HL-60/S4 treated with phorbol 12-myristate 13-acetate at 8.2 ng/mL for 4 days and 3 days (cell line): ENCODE results near the gene SLC25A14.

ENCODE experiments used
- in situ Hi-C: fragments of 300-500 bp; cut with MboI; formaldehyde crosslinking; loops from 2 replicates; pipeline ENCODE4 v1.15.0; 2022; ENCODE audit warnings: low sequenced_read_pairs

Gene SLC25A14

DNA sequence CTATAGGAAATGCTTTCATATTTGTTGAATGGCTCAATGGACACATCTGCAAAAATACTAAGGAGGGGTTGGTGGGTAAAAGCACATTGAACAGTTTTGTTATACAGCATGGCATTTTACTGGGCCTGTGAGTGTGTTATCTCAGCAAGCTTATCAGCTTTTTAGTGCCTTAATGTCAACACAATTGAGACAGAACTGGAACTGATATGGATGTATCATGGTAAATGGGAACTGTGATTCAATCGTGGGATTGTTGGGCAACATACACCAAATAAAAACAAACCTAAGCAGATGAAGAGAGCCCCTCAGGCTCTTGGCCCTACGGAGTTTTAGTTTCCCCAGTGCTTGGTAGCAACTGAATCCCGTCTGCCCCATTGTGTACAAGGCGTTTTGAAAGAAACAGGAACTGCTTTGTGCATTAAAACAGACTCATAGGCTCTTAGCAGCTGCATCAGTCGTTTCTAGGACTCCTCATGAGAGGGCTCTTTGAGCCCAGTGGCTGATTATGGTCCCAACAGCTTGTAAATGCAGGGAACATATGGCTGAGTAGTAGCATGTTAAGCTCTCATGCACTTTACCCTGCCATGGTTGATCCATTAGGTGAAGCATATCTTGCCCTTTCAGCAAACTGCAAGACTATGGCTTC is 38.4 kb downstream of the SLC25A14 start:
- in situ Hi-C loops, result no loop called here

DNA sequence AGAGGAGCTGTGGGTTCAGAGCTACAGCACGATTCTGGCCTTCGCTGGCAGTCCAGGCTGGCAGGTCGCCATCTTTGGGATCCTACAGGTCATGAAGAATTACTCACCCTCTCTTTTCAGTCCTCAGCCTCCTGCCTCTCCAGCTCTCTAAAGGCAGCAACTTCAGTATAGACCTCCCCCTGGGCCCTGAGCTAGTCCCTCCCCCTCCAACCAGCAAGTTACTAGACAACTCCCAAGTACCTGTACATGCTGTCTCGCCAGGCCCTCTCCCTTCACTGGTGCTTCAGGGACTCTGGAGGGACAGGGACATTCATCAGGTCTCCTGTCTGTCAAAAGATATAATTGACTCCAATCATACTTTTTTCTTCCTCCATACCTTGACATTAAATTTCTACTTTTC is 45.8 kb downstream of the SLC25A14 start, which contains the start of gene GPR119:
Gene GPR119, minus strand, starts transcription at position 155 of the 400 bp plus-strand sequence. CDS start 227 bp downstream, outside the sequence.
- in situ Hi-C loops, result no loop called here

DNA sequence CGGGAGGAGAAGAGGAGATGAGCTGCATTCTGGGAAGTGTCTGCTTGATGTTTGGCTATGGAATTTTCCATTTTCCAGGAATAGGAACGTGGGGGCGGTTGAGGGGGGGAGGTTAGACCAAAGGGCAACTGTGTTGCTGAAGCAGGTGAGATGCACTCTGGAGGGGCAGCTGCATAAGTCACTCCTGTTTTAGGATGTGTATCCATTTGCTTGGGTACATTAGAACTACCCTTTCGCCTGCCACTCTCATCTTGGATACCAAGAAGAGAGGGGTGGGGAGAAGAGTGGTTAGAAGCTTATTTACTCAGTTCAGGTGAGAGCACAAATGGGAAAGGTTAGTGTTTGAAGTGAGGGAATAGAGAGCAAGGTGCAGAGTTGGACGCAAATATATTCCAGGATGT is 46.7 kb downstream of the SLC25A14 start:
- in situ Hi-C loops, result no loop called here

DNA sequence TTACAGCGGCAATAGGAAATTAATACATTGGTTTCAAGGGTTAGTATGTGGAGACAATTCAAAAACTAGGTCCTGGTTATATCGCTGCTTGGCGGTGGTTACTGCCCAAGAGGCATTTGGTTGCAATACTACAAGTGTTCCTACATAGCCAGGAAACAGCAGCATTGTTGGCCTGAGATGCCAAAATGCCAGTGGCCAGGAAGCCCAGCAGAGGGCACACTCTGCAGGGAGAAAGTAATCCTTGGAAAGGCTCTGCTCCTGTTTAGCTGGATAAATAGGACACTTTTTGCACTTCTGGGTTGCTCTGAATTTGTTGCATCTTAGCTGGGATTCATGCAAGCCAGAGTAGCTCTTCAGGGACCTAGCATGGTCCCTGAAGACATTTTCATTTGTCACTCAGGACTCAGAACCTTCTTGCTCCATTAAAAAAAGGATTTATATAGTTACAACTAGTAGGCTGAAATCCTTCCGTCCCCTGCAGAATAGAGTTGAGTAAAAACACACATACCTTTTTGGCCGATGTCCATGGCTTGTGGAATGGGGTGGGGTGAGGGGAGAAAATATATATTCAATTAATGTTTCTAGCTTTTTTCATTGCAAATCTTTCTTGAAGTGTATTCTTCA is 53.8 kb downstream of the SLC25A14 start:
- in situ Hi-C loops, result no loop called here

DNA sequence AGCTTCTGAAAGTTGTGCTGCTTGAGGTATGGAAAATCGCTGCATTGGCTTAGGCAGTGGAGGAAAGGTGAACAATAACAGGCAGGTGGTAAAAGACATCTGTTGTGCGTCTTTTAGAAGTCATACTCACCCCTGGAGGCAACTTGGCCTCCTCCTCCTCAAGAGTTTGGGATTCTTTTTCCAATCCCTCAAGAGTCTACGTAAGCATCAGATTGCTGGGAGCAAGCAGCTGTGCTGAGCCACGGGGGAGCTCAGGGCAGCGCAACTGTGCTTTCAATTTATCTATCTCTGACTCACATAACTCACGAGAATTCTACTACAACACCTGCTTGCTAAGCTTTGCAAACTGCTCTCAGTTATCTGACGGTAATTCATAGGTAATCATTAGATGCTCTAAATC is 55.6 kb downstream of the SLC25A14 start:
- in situ Hi-C loops, result no loop called here

DNA sequence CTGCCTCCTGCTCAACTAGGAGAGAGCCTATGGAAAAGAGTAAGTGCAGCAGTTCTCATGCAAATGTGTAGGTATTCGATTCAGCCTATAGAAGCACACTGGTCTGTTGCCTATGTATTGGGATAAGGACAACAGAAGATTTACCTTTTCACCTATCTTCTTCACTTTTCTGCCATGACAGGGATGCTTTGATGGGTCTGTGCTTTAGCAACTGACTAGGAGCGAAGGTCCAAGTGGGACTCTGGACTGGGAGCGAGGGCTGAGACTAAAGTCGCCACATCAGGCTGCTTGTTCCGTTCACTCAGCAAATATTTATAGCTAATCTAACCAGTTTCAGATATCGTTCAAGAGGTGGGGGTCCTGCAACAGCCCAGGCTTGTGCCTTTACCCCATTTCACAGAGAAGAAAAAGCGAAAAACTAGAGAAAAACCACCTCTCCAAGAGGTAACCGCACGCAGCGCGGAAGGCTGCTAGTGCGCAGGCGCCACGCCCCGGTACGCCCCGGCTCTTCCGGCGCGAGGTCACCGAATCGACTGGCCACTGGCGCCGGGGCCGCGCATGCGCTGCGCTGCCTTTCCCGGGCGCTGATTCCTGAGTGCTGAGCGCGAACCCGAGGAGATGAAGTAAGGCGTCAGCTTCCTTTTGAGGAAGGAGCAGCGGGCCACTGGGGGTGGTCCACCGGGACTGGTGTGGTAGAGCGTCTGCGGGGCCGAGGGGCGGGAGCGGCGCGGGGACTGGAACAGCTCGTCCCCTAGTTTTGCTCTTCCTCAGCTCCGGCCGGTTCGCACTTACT is 61.9 kb downstream of the SLC25A14 start, which contains the start of gene RBMX2:
Gene RBMX2, plus strand, starts transcription at position 573 of the 793 bp plus-strand sequence. Its CDS starts 46 bp downstream, at position 619.
- in situ Hi-C loops, result no loop called here

DNA sequence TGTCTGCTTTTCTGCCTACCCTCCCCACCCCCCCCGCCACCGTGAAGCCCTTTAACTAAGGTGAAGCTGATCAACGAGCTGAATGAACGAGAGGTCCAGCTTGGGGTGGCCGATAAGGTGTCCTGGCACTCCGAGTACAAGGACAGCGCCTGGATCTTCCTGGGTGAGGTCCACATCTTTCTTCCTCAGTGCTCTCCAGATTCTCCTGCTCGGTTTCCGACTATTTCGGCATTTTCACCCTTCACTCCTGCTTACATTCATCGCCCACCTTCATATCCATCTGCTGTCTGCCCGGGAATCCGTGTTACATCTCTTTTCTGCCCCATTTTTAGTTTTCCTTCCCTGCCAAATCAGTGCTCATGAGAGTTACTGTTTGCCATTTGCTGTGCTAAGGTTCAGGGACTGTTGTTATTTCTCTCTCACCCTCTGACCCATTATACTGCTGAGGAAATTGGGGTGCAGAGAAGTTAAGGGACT is 62.5 kb downstream of the SLC25A14 start:
- in situ Hi-C loops, result no loop called here

DNA sequence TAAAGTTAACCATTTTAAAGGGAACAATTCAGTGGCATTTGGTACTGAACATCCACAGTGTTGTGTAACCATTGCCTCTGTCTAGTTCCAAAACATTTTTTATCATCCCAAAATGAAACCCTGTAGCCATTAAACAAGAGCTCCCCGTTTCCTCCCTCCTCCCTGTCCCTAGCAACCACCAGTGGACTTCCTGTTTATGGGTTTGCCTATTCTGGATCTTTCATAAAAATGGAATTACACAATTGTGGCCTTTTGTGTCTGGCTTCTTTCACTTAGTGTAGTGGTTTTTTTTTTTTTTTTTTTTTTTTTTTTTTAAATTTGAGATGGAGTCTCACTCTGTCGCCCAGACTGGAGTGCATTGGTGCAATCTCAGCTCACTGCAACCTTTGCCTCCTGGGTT is 73.7 kb downstream of the SLC25A14 start:
- in situ Hi-C loops, result no loop called here

DNA sequence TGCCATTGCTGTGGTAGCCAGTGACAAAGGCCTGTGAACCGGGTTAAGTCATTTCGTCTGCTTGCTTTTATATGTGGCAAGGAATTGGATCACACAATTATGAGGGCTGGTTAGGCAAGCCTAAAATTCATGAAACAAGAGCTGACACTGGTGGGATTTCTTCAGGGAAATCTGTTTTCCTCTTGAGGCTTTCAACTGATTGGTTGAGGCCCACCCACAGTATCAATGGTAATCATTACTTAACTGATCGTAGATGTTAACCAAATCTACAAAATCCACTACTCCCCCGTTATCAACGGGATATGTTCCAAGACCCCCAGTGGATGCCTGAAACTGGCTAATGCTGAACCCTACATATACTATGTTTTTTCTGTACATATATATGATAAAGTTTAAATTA is 75.1 kb downstream of the SLC25A14 start:
- in situ Hi-C loops, result no loop called here

DNA sequence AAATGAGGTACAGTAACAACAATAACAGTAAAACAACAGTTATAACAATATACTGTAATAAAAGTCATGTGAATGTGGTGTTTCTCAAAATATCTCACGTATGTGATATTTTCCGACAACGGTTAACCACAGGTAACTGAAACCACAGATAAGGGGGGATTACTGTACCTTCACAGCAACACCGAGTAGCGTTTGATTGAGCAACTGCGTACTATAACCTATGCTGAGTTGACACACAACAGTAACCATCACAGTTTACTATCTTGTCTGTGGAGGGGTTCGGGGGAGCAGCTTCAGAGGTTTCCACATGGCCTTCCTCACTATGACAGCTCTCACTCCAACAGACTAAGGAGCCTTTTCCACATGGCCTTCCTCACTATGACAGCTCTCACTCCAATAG is 75.5 kb downstream of the SLC25A14 start:
- in situ Hi-C loops, result no loop called here

DNA sequence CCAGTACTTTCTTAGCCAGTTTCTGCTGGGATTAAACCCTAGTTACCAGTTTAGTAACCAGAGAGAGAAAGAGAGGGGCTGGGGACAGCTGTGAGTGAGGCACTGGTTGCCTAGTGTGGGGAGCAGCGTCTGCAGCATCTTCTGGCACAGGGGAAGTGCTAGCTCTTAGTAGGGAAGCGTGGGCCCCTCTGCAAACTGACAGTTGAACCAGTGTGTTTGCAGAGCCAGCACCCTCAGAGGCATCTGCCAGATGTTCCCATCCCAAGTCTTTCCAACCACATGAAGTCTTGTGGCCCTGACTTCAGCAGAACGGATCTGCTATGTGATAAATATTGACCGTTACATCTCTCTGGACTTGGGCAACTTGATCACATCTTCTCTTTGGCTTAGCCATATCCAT is 77.1 kb downstream of the SLC25A14 start:
- in situ Hi-C loops, result no loop called here

DNA sequence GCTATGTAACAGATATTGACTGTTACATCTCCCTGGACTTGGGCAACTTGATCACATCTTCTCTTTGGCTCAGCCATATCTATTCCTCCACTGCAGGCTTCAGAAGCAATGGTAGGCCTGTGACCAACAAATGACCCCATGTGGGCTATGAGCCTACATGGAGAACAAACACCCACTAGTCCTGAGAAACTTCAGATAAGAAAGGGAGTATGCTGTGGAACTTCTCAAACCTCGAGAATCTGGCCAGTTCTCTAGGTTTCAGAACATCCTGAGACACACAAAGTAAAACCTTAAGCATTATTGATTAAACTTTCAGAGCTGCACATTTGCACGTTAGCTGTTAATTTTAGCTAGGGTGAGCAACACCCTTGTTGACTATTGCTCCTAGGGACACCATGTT is 78.3 kb downstream of the SLC25A14 start:
- in situ Hi-C loops, result no loop called here

DNA sequence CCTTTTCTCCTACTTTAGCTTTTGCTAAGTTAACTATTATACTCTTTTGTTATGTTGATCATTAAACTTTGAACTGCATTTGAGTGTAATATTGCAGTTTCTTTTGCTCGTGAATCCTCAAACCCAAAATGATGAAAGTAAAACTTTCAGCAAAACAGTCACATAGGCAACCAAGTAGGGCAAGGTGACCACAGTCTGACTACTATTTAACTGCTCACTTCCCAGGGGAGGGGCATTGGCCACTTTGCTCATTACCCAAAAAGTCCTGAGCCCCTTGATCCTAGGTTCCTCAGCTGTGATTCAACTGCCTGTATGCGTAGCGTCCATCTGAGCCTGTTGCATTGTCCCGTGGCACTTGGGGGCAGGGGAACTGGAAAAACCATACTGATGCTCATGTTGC is 79.0 kb downstream of the SLC25A14 start:
- in situ Hi-C loops, result no loop called here

DNA sequence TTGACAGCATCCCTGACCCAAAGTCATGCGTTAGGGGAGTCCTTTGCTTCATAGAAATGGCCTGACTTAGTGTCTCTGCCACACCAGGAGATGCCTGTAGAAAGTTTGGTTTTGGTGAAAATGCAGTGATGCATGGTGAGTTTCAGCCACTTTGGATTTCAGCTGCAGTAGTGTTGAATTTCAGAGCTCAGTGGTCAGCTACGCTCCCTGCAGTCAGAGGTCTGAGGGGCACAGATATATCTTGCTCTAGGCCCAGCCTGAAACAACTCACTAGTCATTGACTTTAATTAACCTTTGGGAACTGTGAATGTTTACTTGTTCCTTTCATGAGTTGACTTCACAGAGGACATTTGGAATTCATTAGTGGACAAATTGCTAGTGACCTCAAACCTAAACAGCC is 79.5 kb downstream of the SLC25A14 start:
- in situ Hi-C loops, result no loop called here
